H9 (cell line): ENCODE measurements around the gene RSU1. TPM values are rescaled to one million over a fixed set of nuclear protein-coding genes. Genes with fewer than 3 reads are reported as not detected.

Experiments used
- DNase-seq: peaks from one replicate; pipeline ENCODE4 v3.0.0-alpha.2; 2017
- H2AFZ ChIP-seq: one replicate; pipeline ENCODE4 v1.6.1; 2013; ENCODE audit warnings: mild to moderate bottlenecking, low read length, control low read depth, moderate library complexity
- H2AK5ac ChIP-seq: 2 replicates; pipeline ENCODE4 v1.6.1; 2013; ENCODE audit warnings: low read length, control low read depth, mixed read lengths; ENCODE audit not compliant: insufficient read length
- H2BK120ac ChIP-seq: one replicate; pipeline ENCODE4 v1.6.1; 2013; ENCODE audit warnings: low read depth, mild to moderate bottlenecking, low read length, control low read depth, inconsistent platforms; ENCODE audit not compliant: poor library complexity, severe bottlenecking
- H2BK12ac ChIP-seq: 2 replicates; pipeline ENCODE4 v1.6.1; 2013; ENCODE audit warnings: low read length, control low read depth, mixed read lengths, low read depth; ENCODE audit not compliant: insufficient read length
- H2BK15ac ChIP-seq: 2 replicates; pipeline ENCODE4 v1.6.1; 2013; ENCODE audit warnings: low read depth, low read length, control low read depth
- H2BK20ac ChIP-seq: one replicate; pipeline ENCODE4 v1.6.1; 2013; ENCODE audit warnings: low read depth, mild to moderate bottlenecking, low read length, control low read depth, inconsistent platforms; ENCODE audit not compliant: poor library complexity, severe bottlenecking
- H2BK5ac ChIP-seq: 2 replicates; pipeline ENCODE4 v1.6.1; 2013; ENCODE audit warnings: low read length, control low read depth, mixed read lengths; ENCODE audit not compliant: insufficient read length
- H3K14ac ChIP-seq: 2 replicates; pipeline ENCODE4 v1.6.1; 2013; ENCODE audit warnings: low read length, control low read depth; ENCODE audit not compliant: insufficient read depth
- H3K18ac ChIP-seq: 2 replicates; pipeline ENCODE4 v1.6.1; 2013; ENCODE audit warnings: low read depth, mild to moderate bottlenecking, mixed read lengths, low read length, control low read depth; ENCODE audit not compliant: insufficient read length
- H3K23ac ChIP-seq: 2 replicates; pipeline ENCODE4 v1.6.1; 2013; ENCODE audit warnings: low read length, control low read depth, mixed read lengths, low read depth; ENCODE audit not compliant: insufficient read length
- H3K23me2 ChIP-seq: 2 replicates; pipeline ENCODE4 v1.6.1; 2013; ENCODE audit warnings: low read depth, mild to moderate bottlenecking, mixed read lengths, low read length, control low read depth; ENCODE audit not compliant: insufficient read length, poor library complexity, severe bottlenecking
- H3K27ac ChIP-seq: 2 replicates; pipeline ENCODE4 v1.5.1; 2013; ENCODE audit warnings: low read length, control low read depth, mixed read lengths, low read depth; ENCODE audit not compliant: insufficient read length
- H3K27me3 ChIP-seq: 2 replicates; pipeline ENCODE4 v1.6.1; 2013; ENCODE audit warnings: low read length, control low read depth, inconsistent platforms; ENCODE audit not compliant: insufficient read depth
- H3K4ac ChIP-seq: 2 replicates; pipeline ENCODE4 v1.6.1; 2013; ENCODE audit warnings: low read depth, mild to moderate bottlenecking, control low read depth, inconsistent platforms, low read length, moderate library complexity
- H3K4me1 ChIP-seq: 2 replicates; pipeline ENCODE4 v1.6.1; 2013; ENCODE audit warnings: low read length, control low read depth, inconsistent platforms; ENCODE audit not compliant: insufficient read depth
- H3K4me2 ChIP-seq: 2 replicates; pipeline ENCODE4 v1.6.1; 2013; ENCODE audit warnings: low read length, control low read depth, mixed read lengths; ENCODE audit not compliant: insufficient read length, insufficient read depth
- H3K56ac ChIP-seq: 2 replicates; pipeline ENCODE4 v1.6.1; 2013; ENCODE audit warnings: low read depth, mild to moderate bottlenecking, mixed read lengths, low read length, control low read depth; ENCODE audit not compliant: insufficient read length
- H3K79me1 ChIP-seq: 2 replicates; pipeline ENCODE4 v1.6.1; 2013; ENCODE audit warnings: low read depth, mild to moderate bottlenecking, moderate library complexity, low read length, control low read depth, inconsistent platforms; ENCODE audit not compliant: insufficient read depth, poor library complexity, severe bottlenecking
- H3K79me2 ChIP-seq: 2 replicates; pipeline ENCODE4 v1.6.1; 2013; ENCODE audit warnings: low read length, control low read depth, inconsistent platforms; ENCODE audit not compliant: insufficient read depth
- H3K9ac ChIP-seq: 2 replicates; pipeline ENCODE4 v1.6.1; 2013; ENCODE audit warnings: low read length, control low read depth, mixed read lengths; ENCODE audit not compliant: insufficient read length; ENCODE audit errors: extremely low read depth
- H3K9me3 ChIP-seq: one replicate; pipeline ENCODE4 v1.6.1; 2013; ENCODE audit warnings: low read depth, low read length, inconsistent platforms; ENCODE audit not compliant: control insufficient read depth
- H3T11ph ChIP-seq: one replicate; pipeline ENCODE4 v1.6.1; 2013; ENCODE audit warnings: mild to moderate bottlenecking, low read length, control low read depth, inconsistent platforms
- H4K20me1 ChIP-seq: one replicate; pipeline ENCODE4 v1.6.1; 2013; ENCODE audit not compliant: control insufficient read depth, insufficient read length, insufficient read depth
- H4K5ac ChIP-seq: 2 replicates; pipeline ENCODE4 v1.6.1; 2013; ENCODE audit warnings: low read depth, mild to moderate bottlenecking, mixed read lengths, low read length, control low read depth; ENCODE audit not compliant: insufficient read length
- H4K8ac ChIP-seq: replicated peaks from 2 replicates; pipeline ENCODE4 v1.6.1; 2013; ENCODE audit warnings: low read length, control low read depth, mixed read lengths, low read depth; ENCODE audit not compliant: insufficient read length
- H4K91ac ChIP-seq: 2 replicates; pipeline ENCODE4 v1.6.1; 2013; ENCODE audit warnings: low read depth, mild to moderate bottlenecking, moderate library complexity, mixed read lengths, low read length, control low read depth; ENCODE audit not compliant: insufficient read length
- H3K27ac Mint-ChIP-seq, 3 experiments: 2 replicates in 2 of 3; 3 replicates in 1 of 3; pipeline ENCODE4 v1.8.0; 2020 to 2021; ENCODE audit warnings: mixed read lengths in 3 of 3, mild to moderate bottlenecking in 1 of 3, moderate library complexity in 1 of 3
- H3K27me3 Mint-ChIP-seq: 2 replicates; pipeline ENCODE4 v1.8.0; 2021; ENCODE audit warnings: low read depth, mild to moderate bottlenecking, moderate library complexity, mixed read lengths
- H3K36me3 Mint-ChIP-seq, 3 experiments: 2 replicates in 2 of 3; 3 replicates in 1 of 3; pipeline ENCODE4 v1.8.0; 2020 to 2021; ENCODE audit warnings: low read depth in 3 of 3, mixed read lengths in 3 of 3; ENCODE audit not compliant: insufficient read depth in 1 of 3
- H3K4me1 Mint-ChIP-seq, 2 experiments: 2 replicates each; pipeline ENCODE4 v1.8.0; 2020; ENCODE audit warnings: mixed read lengths in 2 of 2
- H3K4me3 Mint-ChIP-seq, 2 experiments: 2 replicates in 1 of 2; 3 replicates in 1 of 2; pipeline ENCODE4 v1.8.0; 2020 to 2021; ENCODE audit warnings: mild to moderate bottlenecking in 2 of 2, mixed read lengths in 2 of 2, moderate library complexity in 1 of 2
- H3K9me3 Mint-ChIP-seq, 2 experiments: 2 replicates in 1 of 2; 3 replicates in 1 of 2; pipeline ENCODE4 v1.8.0; 2020; ENCODE audit warnings: mild to moderate bottlenecking in 2 of 2, mixed read lengths in 2 of 2, moderate library complexity in 1 of 2
- WGBS: extraction: QIAGEN DNeasy Blood & Tissue Kit; methylation state at CpG from one replicate; pipeline ENCODE4 v1.1.7; 2013; ENCODE audit warnings: missing lambda C conversion rate, low lambda C conversion rate, mixed read lengths; ENCODE audit not compliant: insufficient read length; ENCODE audit errors: extremely low coverage; 5-methylcytosine and 5-hydroxymethylcytosine counted together
- total RNA-seq: library from RNA; stranded (reverse); gene quantifications from 2 replicates; pipeline ENCODE4 v1.2.1, GENCODE V29; 2021
- TF ChIP-seq, protein P1 (sequence below): fragments of 200-600 bp; sonication (generic); conservative IDR thresholded peaks from 3 replicates; pipeline ENCODE4 v1.8.0; 2021; ENCODE audit warnings: antibody characterized with exemption, mild to moderate bottlenecking

Gene RSU1
- total RNA-seq, 1 experiment from 2014 or later: 59.4 TPM

- H3K79me2 ChIP-seq: no peaks in the 10 kb centered on the region; the same call in 1 of the 2 replicates
- WGBS: no CpG with 5 or more reads among the region's 8 CpGs
- Mint-ChIP-seq H3K9me3 (peaks cover 1 to 5% of the 10 kb centered on the region in 2 experiments; a peak in 2 of 5 replicates), H3K27ac (no peak overlapping the region), H3K36me3 (peaks cover 5 to 18% (median 10%) of the 10 kb centered on the region in 3 experiments), H3K27me3 (no peaks in the 10 kb centered on the region), H3K4me1 (no peaks in the 10 kb centered on the region), H3K4me3 (no peak overlapping the region)
- H3K4me1 ChIP-seq: no peaks in the 10 kb centered on the region
- no peak overlapping the region for H2AFZ ChIP-seq
- DNase-seq: no peak
- TF ChIP-seq, protein P1, sequence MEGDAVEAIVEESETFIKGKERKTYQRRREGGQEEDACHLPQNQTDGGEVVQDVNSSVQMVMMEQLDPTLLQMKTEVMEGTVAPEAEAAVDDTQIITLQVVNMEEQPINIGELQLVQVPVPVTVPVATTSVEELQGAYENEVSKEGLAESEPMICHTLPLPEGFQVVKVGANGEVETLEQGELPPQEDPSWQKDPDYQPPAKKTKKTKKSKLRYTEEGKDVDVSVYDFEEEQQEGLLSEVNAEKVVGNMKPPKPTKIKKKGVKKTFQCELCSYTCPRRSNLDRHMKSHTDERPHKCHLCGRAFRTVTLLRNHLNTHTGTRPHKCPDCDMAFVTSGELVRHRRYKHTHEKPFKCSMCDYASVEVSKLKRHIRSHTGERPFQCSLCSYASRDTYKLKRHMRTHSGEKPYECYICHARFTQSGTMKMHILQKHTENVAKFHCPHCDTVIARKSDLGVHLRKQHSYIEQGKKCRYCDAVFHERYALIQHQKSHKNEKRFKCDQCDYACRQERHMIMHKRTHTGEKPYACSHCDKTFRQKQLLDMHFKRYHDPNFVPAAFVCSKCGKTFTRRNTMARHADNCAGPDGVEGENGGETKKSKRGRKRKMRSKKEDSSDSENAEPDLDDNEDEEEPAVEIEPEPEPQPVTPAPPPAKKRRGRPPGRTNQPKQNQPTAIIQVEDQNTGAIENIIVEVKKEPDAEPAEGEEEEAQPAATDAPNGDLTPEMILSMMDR: no peak
- no peak overlapping the region for H3K9ac ChIP-seq
- no peak overlapping the region for H3K4ac ChIP-seq
- no peaks in the 10 kb centered on the region for H4K20me1 ChIP-seq
- no peaks in the 10 kb centered on the region for H3K79me1 ChIP-seq
- H3K23me2 ChIP-seq: no peaks in the 10 kb centered on the region
- H2BK5ac ChIP-seq: no peak overlapping the region
- H4K8ac ChIP-seq: no peak overlapping the region
- no peak overlapping the region for H3K27ac ChIP-seq
- H3K27me3 ChIP-seq: no peaks in the 10 kb centered on the region
- H2BK20ac ChIP-seq: no peak overlapping the region
- no peak overlapping the region for H3K18ac ChIP-seq
- H2BK12ac ChIP-seq: no peak overlapping the region
- H3K14ac ChIP-seq: no peak overlapping the region
- H3K23ac ChIP-seq: no peak overlapping the region
- no peak overlapping the region for H3K56ac ChIP-seq
- no peak overlapping the region for H2AK5ac ChIP-seq
- H3K9me3 ChIP-seq: no peaks in the 10 kb centered on the region
- no peak overlapping the region for H2BK120ac ChIP-seq
- no peak overlapping the region for H4K5ac ChIP-seq
- no peak overlapping the region for H3T11ph ChIP-seq
- no peak overlapping the region for H2BK15ac ChIP-seq
- H4K91ac ChIP-seq: no peak overlapping the region
- no peak overlapping the region for H3K4me2 ChIP-seq
Measured at GRCh38 chr10:16792675-16793074, 24.5 kb downstream of the RSU1 start.
